GM19463 (cell line): ENCODE results near the gene BCS1L.

Experiments
- ATAC-seq: cut with Tn5 transposase; IDR thresholded peaks from one replicate; pipeline ENCODE4 v1.9.1; 2021; ENCODE audit warnings: mild to moderate bottlenecking, moderate library complexity; ENCODE audit not compliant: unreplicated experiment

The BCS1L gene

GRCh38 chr2:218659258-218659987, at the start of gene BCS1L, which contains the start of gene ZNF142:
BCS1L (plus strand) TSS chr2:218659683; CDS start chr2:218660988, 1,305 bp downstream.
ZNF142 (minus strand) TSS chr2:218659623; CDS start chr2:218656429, 3,194 bp downstream.
- ATAC-seq, result peak; percentile 97

- ATAC-seq, result no peak
Measured at GRCh38 chr2:218615868-218616315, 43.6 kb upstream of the BCS1L start.

- no peak for ATAC-seq
Measured at GRCh38 chr2:218618102-218618860, 41.2 kb upstream of the BCS1L start.

- no peak for ATAC-seq
Measured at GRCh38 chr2:218621007-218621406, 38.5 kb upstream of the BCS1L start.

- ATAC-seq, result no peak
Measured at GRCh38 chr2:218622606-218623365, 36.7 kb upstream of the BCS1L start.

- no peak for ATAC-seq
Measured at GRCh38 chr2:218623366-218623705, 36.1 kb upstream of the BCS1L start.

GRCh38 chr2:218626369-218626768, 33.1 kb upstream of the BCS1L start:
- ATAC-seq, result no peak

- no peak for ATAC-seq
Measured at GRCh38 chr2:218627939-218628338, 31.5 kb upstream of the BCS1L start.

GRCh38 chr2:218631837-218632236, 27.6 kb upstream of the BCS1L start:
- ATAC-seq, result no peak

- ATAC-seq, result no peak
Measured at GRCh38 chr2:218635719-218636118, 23.8 kb upstream of the BCS1L start.

- no peak for ATAC-seq
Measured at GRCh38 chr2:218638372-218638771, 21.1 kb upstream of the BCS1L start.

- ATAC-seq, result no peak
Measured at GRCh38 chr2:218642121-218642656, 17.3 kb upstream of the BCS1L start.

- no peak for ATAC-seq
Measured at GRCh38 chr2:218642786-218643185, 16.7 kb upstream of the BCS1L start.

- ATAC-seq, result no peak
Measured at GRCh38 chr2:218643751-218644310, 15.7 kb upstream of the BCS1L start.

- no peak for ATAC-seq
Measured at GRCh38 chr2:218644721-218645120, 14.8 kb upstream of the BCS1L start.

- peak; percentile 61 for ATAC-seq
Measured at GRCh38 chr2:218645126-218645525, 14.4 kb upstream of the BCS1L start.

- ATAC-seq, result no peak
Measured at GRCh38 chr2:218648088-218648786, 11.2 kb upstream of the BCS1L start.

GRCh38 chr2:218648787-218649100, 10.7 kb upstream of the BCS1L start:
- ATAC-seq, result no peak

- ATAC-seq, result no peak
Measured at GRCh38 chr2:218655751-218656150, 3.7 kb upstream of the BCS1L start.

- ATAC-seq, result peak; percentile 25
Measured at GRCh38 chr2:218658671-218659257, 719 bp upstream of the BCS1L start.
